ENCODE data around the gene REX1BD. TPM values are rescaled to one million over a fixed set of nuclear protein-coding genes. Genes with fewer than 3 reads are reported as not detected.

The REX1BD gene
- total RNA-seq, 1 donor from 2014 or later: 54.1 TPM

DNA sequence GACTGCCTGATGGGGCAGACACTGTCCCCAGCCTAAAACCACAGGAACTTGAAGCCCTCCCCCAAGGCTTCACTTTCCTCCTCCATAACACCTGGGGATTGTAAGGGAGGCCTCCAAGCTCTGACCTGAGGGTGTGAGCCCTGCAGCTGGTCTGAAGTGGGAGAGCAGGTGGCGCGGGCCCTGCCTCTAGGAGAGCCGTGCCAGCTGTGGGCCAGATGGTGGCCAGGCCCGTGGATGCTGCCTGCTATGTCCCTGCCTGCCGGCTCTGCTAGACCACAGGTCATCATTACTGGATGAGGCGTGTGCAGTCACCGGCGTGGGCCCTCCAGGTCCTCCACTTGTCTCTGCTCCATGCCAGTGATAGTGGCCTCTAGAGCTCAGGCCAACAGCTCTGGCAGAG, 44.7 kb downstream of the REX1BD start:
- H3K27ac Mint-ChIP-seq (ENCODE audit: unreplicated experiment): no peak overlapping the region
- H3K27me3 Mint-ChIP-seq (ENCODE audit: low read depth): peaks cover 2% of the 10 kb centered on the region
- no peaks in the 10 kb centered on the region for H3K9me3 Mint-ChIP-seq (ENCODE audit: low read depth)
- TF ChIP-seq, protein P1, sequence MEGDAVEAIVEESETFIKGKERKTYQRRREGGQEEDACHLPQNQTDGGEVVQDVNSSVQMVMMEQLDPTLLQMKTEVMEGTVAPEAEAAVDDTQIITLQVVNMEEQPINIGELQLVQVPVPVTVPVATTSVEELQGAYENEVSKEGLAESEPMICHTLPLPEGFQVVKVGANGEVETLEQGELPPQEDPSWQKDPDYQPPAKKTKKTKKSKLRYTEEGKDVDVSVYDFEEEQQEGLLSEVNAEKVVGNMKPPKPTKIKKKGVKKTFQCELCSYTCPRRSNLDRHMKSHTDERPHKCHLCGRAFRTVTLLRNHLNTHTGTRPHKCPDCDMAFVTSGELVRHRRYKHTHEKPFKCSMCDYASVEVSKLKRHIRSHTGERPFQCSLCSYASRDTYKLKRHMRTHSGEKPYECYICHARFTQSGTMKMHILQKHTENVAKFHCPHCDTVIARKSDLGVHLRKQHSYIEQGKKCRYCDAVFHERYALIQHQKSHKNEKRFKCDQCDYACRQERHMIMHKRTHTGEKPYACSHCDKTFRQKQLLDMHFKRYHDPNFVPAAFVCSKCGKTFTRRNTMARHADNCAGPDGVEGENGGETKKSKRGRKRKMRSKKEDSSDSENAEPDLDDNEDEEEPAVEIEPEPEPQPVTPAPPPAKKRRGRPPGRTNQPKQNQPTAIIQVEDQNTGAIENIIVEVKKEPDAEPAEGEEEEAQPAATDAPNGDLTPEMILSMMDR (IDR thresholded peaks at IDR 0.05): no peak
- no peaks in the 10 kb centered on the region for H3K36me3 Mint-ChIP-seq (ENCODE audit: low read depth)
- no peak overlapping the region for H3K4me3 Mint-ChIP-seq (ENCODE audit: unreplicated experiment)
- no peak for DNase-seq (ENCODE audit: low spot score)
- peaks cover 21% of the 10 kb centered on the region for H3K4me1 Mint-ChIP-seq (ENCODE audit: low read depth)

- TF ChIP-seq, protein P1 (IDR thresholded peaks at IDR 0.05): no peak
Observed at GRCh38 chr19:18634612-18635297, 46.2 kb downstream of the REX1BD start.

GRCh38 chr19:18635831-18636182, 47.2 kb downstream of the REX1BD start:
- TF ChIP-seq, protein P1 (IDR thresholded peaks at IDR 0.05): no peak
- H3K4me1 Mint-ChIP-seq (ENCODE audit: low read depth): peaks cover 16% of the 10 kb centered on the region
- no peaks in the 10 kb centered on the region for H3K36me3 Mint-ChIP-seq (ENCODE audit: low read depth)
- H3K27ac Mint-ChIP-seq (ENCODE audit: unreplicated experiment): no peak overlapping the region
- no peaks in the 10 kb centered on the region for H3K9me3 Mint-ChIP-seq (ENCODE audit: low read depth)
- DNase-seq (ENCODE audit: low spot score): no peak
- peaks cover 2% of the 10 kb centered on the region for H3K27me3 Mint-ChIP-seq (ENCODE audit: low read depth)
- H3K4me3 Mint-ChIP-seq (ENCODE audit: unreplicated experiment): peak overlapping the region; percentile 80

More at GRCh38 chr19:18634612-18635297, 46.2 kb downstream of the REX1BD start:
- DNase-seq (ENCODE audit: low spot score): no peak
- peaks cover 19% of the 10 kb centered on the region for H3K4me1 Mint-ChIP-seq (ENCODE audit: low read depth)
- H3K36me3 Mint-ChIP-seq (ENCODE audit: low read depth): no peaks in the 10 kb centered on the region
- no peaks in the 10 kb centered on the region for H3K9me3 Mint-ChIP-seq (ENCODE audit: low read depth)
- peaks cover 2% of the 10 kb centered on the region for H3K27me3 Mint-ChIP-seq (ENCODE audit: low read depth)
- no peak overlapping the region for H3K4me3 Mint-ChIP-seq (ENCODE audit: unreplicated experiment)
- H3K27ac Mint-ChIP-seq (ENCODE audit: unreplicated experiment): no peak overlapping the region

DNA sequence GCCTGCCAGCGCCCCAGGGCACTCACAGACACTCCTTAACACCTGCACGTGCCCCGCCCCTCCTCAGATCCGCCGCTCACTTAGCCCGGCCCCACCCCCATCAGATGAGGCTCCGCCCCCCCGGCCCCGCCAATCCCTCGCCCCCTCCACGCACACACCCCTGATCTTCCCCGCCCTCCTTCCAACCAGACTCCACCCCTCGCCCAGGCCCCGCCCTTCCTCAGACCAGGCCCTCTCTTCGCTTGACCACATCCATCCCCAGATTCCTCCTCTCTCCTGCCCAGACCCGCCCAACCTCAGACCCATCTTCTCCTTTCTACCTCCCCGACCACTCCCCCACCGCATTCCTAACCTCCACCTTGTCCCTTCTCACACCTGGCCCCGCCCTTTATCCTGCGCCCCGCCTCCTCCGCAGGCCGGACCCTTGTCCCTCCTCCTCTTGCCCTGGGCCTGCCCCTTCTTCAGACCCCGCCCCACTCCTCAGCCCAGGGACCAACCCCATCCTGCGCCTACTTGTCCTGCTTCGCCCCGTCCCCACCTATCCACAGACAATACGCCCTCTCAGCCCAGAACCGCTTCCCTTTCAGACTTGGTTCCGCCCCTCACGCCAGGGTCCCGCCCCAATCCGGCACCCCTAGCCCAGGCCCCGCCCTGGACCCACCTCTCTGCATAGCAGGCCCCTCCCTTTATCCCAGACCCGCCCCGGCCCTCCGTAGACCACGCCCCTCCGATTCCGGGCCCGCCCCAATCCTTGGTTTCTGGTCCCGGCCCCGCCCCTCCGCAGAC, 47.8 kb downstream of the REX1BD start:
- peak; percentile 99 for DNase-seq (ENCODE audit: low spot score)
- Mint-ChIP-seq H3K36me3 (ENCODE audit: low read depth) (no peaks in the 10 kb centered on the region), H3K27me3 (ENCODE audit: low read depth) (peaks cover 2% of the 10 kb centered on the region), H3K27ac (ENCODE audit: unreplicated experiment) (peak overlapping the region; percentile 49), H3K4me1 (ENCODE audit: low read depth) (peaks cover 16% of the 10 kb centered on the region), H3K4me3 (ENCODE audit: unreplicated experiment) (peak overlapping the region; percentile 80), H3K9me3 (ENCODE audit: low read depth) (no peaks in the 10 kb centered on the region)
- TF ChIP-seq, protein P1 (IDR thresholded peaks at IDR 0.05): no peak

GRCh38 chr19:18636969-18637629, 48.5 kb downstream of the REX1BD start, which contains the start of gene KLHL26:
Gene KLHL26, plus strand, starts transcription at chr19:18637028. Its CDS starts 27 bp downstream, at chr19:18637055.
- no peaks in the 10 kb centered on the region for H3K36me3 Mint-ChIP-seq (ENCODE audit: low read depth)
- peak within 1 kb of the TSS; percentile 49 for H3K27ac Mint-ChIP-seq (ENCODE audit: unreplicated experiment)
- H3K9me3 Mint-ChIP-seq (ENCODE audit: low read depth): no peaks in the 10 kb centered on the region
- TF ChIP-seq, protein P1 (IDR thresholded peaks at IDR 0.05): no peak
- H3K4me1 Mint-ChIP-seq (ENCODE audit: low read depth): peaks cover 16% of the 10 kb centered on the region
- H3K27me3 Mint-ChIP-seq (ENCODE audit: low read depth): peaks cover 2% of the 10 kb centered on the region
- H3K4me3 Mint-ChIP-seq (ENCODE audit: unreplicated experiment): peak within 1 kb of the TSS; percentile 80
- DNase-seq (ENCODE audit: low spot score): no peak
